HK-2 (cell line): ENCODE measurements around the gene CAPN14.

Experiments used
- DNase-seq: peaks from one replicate; pipeline ENCODE4 v3.0.0-alpha.2; 2018; ENCODE audit not compliant: unreplicated experiment

CAPN14 gene

DNA sequence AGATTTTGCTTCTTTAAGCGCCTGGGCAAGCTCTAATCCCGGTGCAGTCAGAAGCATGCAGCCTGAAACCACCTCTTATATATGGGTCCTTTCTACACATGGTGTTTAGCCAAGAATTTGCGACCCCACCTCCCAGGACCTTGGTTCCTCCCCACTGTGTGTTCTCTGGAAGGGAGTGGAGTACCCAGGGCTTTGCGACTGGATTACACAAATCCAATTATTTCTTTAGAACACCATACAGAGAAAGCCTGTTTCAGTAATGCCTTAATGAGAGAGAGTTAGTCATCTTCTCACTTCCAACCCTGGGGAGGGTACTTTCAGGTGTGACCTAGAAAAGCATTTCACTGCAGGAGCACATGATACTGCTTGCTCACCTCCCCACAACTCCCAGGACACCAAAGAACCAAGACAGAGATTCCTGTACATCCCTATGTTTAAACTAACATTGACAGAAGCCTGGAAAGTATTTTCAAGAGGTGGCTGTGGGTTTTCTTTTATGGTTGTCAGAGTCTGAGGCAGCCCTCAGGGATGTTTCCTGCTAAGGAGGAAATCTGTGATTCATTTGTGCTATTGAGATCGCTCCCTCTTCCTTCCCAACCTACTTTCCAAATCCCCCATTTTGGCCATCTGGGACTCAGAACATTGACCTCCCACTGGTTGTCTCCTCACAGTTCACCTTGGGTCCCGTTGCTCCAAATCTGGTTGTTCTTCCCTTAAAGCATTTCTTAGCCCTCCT, at the start of gene CAPN14:
Gene CAPN14, minus strand, starts transcription at position 51 of the 736 bp plus-strand sequence. CDS start 12,068 bp downstream, outside the sequence.
- no peak for DNase-seq

DNA sequence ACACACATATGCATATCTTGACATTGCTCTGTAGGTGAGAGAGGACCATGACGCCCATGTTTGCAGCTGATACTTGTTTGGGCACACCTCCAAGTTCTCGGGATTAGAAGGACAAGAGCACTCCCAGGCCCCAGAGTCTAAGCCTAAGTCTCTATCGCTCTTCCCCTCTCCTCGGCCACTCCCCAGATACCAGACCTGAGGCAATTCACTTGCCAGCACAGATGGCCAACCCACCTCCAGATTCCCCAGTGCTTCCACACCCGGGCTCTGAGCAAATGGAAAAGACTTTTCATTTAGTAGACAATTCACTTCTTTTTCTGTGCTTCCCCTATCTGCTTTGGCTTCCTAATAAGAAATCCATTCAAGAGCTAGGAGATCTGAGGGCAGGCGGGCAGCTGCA, 49.5 kb upstream of the CAPN14 start:
- DNase-seq: no peak

- no peak for DNase-seq
These were observed 47.9 kb upstream of the CAPN14 start for GRCh38 chr2:31265234-31265633.

- no peak for DNase-seq
These were observed 46.4 kb upstream of the CAPN14 start for GRCh38 chr2:31263636-31264190.

- DNase-seq: no peak
These were observed 43.6 kb upstream of the CAPN14 start for GRCh38 chr2:31260870-31261269.

- no peak for DNase-seq
These were observed 41.8 kb upstream of the CAPN14 start for GRCh38 chr2:31259075-31259474.

DNA sequence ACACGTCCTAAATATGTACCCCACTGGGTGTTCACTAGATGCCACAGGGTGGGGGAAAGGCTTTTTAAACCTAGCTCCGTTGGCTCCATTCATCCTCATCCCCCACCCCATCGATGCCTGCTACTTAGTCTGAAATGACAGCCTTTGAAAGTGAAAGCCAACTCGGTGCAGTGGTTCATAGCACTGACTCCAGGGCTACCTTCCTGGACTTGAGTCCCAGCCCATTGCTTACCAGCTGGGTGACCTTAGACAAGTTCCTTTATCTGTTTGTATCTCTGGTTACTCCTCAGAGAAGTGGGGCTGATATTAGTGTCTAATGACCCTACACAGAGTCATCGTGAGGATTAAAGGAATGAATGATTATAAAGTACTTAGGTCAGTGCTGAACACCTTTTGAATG, 41.0 kb upstream of the CAPN14 start:
- no peak for DNase-seq

DNA sequence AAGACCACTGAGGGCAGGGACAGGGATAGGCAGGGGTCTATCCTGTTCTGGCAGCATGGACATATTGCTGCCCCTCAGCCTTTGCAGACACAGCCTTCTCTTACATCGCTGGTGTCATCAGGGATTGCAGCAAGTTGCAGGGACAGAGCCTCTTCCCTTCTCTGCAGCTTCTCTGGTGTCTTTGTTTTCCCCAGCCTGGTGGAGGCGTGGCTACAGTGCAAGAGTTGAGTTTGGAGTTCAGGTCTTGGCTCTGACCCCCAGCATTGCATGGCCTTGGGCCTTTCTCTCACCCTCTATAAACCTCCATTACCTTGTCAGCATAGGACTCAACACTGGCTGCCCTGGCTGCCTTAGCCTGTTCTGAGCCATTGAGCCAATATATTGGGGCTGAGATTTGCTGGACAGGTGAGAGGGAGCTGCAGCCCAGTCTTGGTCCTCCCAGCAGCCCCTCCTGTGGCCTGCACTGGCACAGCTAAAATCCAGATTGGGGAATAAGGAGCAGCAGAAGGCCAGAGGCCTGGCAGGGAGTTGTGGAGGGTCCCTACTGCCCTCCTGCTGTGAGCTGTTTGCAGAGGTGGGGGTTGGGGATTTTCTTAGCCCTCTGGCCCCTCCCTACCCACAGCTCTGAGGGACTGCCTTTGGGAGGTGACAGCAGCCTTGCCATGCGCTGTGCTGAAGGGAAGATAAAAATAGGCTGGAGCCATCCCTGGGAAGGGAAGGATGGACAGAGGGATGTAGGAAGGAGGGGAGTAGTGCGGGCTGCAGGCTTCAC, 39.5 kb upstream of the CAPN14 start:
- DNase-seq: no peak

DNA sequence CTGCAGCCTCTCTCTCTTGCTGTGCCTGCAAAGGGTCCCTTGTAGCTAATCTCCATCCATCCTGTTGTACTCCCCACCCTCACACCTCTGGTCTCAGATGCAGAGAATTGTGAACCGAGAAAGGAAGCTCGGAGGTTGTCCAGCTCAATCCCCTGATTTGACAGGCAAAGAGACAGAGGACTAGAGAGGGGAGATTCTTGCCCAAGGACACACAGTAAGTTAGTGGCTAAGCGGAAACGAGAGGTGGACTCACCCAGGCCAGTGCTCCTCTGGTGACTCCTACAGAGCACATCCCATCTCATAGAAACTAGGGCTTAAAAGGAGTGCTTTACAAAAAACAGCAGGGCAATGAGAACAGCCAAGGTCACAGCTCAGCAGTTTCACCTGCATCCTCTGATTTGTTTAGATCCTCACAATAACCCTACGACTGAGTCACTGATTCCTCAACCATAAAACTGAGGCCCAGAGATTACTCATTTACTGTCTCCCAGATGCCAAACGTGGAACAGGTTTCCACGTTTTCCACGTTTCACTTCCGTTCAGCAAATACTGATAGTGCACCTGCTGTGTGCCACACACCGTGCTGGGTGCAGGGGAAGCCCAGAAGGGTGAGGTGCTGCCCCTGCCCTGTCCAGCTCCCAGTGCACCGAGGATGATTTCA, 38.7 kb upstream of the CAPN14 start:
- DNase-seq: peak; percentile 59

- DNase-seq: no peak
These were observed 37.2 kb upstream of the CAPN14 start for GRCh38 chr2:31254237-31255203.

DNA sequence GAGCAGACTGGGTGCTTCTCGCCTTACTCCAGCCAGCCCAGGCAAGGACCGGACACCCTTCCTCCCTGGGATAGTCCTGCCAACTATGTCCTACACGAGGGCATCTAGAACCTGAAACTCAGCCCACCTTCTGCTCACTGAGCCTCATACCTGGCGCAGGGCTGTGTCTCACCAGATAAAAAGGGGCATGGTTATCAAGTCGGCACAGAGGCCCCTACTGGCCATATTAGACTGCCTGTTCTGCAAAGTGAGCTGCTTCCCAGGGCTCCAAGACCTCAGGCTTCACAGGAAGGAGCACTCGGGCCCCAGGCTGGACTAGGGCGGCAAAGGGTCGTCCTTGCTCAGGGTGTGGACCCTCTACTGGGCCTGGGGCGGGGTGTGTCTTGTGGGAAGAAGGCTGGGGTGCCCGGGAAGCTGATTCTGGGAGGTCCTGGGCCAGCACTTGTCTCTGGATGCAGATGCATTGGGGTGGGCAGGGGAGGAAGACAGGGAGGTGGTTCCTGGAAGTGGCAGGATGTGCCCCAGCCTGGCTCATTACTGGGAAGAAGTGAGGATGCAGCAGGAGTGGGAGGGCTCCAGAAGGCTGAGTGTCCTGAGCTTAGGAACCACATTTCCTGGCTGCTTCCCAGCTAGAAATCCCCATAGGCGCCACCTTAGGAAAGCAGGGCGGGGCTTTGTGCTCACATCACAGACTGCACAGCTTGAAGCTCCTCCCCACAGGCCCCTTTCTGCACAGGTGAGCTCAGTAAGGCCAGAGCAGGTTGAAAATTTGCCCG, 36.2 kb upstream of the CAPN14 start:
- peak; percentile 43 for DNase-seq

DNA sequence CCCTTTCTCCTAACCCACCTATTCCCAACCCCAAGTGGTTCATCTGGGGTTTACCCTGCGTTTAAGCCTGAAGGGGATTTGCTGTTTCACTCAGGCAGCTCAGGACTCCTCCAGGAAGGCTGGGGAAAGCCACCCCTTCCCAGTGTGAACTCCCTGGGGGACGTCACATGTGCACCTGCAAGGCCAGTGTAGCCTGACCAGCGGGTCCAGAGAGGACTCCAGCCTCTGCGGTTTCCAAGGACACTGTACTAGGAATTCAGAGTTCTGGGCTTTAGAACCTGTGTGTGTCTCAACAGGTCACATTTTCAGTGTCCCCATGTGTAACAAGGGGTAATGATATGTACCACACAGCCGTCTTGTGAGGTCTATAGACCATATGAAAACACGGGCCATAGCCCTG, 34.5 kb upstream of the CAPN14 start:
- no peak for DNase-seq

- DNase-seq: no peak
These were observed 33.7 kb upstream of the CAPN14 start for GRCh38 chr2:31251018-31251417.

DNA sequence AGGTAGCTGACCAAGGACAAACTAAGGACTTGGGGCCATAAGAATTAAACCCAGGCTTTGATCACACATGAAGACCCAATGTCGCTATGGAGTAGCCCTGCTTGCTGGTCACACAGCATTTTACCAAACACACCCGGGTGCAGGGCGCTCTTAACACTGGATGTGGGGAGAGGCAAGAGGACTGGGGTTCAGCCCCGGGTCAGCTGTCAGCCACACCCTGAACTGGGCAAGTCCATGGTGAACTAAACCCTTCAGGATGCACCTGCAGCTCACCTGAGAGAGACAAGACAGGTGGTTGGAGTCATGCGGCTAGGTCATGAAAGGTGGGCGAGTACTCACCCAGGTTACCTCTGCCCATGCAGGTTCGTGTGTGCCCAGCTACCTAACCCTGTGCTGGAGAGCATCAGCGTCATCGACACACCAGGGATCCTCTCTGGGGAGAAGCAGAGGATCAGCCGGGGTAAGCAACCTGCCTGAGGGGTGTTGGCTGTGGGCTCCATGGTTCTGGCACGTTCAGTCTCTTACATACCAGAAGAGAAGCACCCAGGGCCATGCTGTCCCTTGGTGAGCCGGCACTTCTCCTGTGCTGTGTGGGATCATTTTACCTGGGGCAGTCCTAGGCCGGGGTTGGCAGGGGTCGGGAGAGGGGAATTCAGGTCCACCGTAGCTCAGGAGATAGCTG, 31.8 kb upstream of the CAPN14 start:
- no peak for DNase-seq

- no peak for DNase-seq
These were observed 30.8 kb upstream of the CAPN14 start for GRCh38 chr2:31248139-31248538.

DNA sequence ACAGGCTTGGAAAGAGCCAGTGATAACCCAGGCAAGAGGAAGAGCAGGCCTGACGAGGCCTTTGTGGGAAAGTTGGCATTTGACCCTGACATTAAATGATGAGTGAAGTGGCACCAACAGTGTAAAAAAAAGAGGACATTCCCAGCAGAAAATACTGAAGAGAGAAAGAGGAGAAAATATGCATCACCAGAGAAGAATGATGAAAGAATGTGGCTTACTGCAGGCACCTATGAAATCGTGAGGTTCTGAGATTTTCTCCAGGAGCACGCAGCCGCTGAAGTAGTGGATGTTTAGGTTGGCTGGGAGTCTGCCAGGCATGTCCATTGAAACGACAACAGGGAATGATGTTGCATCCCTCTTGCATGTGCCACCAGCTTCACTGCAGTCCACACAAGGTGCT, 30.4 kb upstream of the CAPN14 start:
- DNase-seq: peak; percentile 70

DNA sequence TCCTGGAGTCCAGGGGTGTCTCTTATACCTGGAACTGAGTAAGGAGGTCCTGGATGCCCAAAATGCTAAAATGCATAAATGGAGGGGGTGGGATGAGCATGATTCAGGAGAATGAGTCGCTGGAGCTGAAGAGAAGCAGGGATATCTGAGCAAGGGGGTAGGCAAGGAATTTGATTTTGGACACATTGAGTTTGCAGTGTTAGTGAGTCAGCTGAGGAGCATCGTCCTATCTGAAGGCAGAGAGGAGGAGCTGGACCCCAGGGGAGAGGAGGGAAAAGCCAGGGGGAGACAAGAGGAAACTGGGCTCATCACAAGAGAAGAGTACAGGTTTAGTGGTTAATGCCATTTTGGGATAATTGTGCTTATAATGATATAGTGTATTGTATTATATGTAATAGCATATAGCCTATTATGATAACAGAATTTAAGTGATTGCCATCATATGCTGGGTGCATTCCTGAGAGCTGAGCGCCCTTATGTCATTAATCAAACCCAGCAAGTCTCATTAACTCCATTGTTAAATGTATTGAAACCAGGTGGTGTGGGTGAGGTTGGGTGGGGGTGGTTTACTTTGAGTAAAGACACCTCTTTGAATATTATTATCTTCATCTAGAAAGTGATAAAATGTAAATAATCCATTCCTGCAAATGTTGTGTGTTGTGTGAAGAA, 29.0 kb upstream of the CAPN14 start:
- DNase-seq: no peak

DNA sequence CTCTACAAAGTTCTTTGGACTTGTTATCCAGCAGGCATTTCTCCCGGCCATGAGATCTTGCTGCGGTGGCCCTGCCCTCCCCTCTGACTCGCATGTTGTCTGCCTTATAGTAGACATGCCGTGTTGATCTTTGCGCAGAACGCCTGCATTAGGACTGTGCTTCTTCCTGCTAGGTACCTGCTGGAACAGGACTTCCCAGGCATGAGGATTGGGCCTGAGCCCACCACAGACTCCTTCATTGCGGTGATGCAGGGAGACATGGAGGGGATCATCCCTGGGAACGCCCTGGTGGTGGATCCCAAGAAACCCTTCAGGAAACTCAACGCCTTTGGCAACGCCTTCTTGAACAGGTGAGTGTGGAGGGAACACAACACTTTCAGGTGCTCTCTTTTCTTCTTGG, 26.8 kb upstream of the CAPN14 start:
- no peak for DNase-seq

DNA sequence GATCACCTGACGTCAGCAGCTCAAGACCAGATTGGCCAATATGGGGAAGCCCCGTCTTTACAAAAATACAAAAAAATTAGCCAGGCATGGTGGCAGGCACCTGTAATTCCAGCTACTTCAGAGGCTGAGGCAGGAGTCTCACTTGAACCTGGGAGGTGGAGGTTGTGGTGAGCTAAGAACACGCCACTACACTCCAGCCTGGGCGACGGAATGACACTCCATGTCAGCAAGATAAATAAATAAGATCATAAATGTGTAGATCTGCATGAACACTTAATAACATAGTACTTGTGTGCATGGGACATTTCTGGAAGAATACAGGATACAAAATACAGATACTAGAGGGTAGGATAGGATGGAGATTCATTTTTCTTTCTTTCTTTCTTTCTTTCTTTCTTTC, 25.7 kb upstream of the CAPN14 start:
- DNase-seq: no peak
